Mucosa of descending colon (tissue), 3 donors: Measurements from ENCODE around the gene ACAP1. TPM values are rescaled to one million over a fixed set of nuclear protein-coding genes. Genes with fewer than 3 reads are reported as not detected.

Experiments
- ATAC-seq: fragments of 200-7000 bp; cut with Tn5 transposase; one replicate; pipeline ENCODE4 v1.9.1; 2020; ENCODE audit warnings: mild to moderate bottlenecking, moderate library complexity
- DNase-seq, 3 donors: peaks; one replicate each; pipeline ENCODE4 v3.0.0-alpha.2; 2020
- H3K36me3 ChIP-seq: fragments of 200-600 bp; one replicate; pipeline ENCODE4 v1.8.0; 2021; ENCODE audit warnings: low read depth, mild to moderate bottlenecking
- H3K4me1 ChIP-seq: fragments of 200-600 bp; one replicate; pipeline ENCODE4 v1.8.0; 2021; ENCODE audit warnings: low read depth, mild to moderate bottlenecking
- H3K4me3 ChIP-seq: fragments of 200-600 bp; one replicate; pipeline ENCODE4 v1.8.0; 2021; ENCODE audit warnings: mild to moderate bottlenecking
- H3K9me3 ChIP-seq: fragments of 200-600 bp; one replicate; pipeline ENCODE4 v1.8.0; 2021; ENCODE audit warnings: mild to moderate bottlenecking
- intact Hi-C, 2 donors: fragments of 100-400 bp; cut with DNase I in 1 of 2; cut with micrococcal nuclease in 1 of 2; formaldehyde crosslinking; loops; one replicate each; pipeline versions ENCODE4 v1.11.0 to v1.11.1; 2022; cut with DNase I, micrococcal nuclease
- total RNA-seq, 3 donors: library from RNA; stranded (reverse); fragmentation: NEBNext Ultra II Directional in 2 of 3; extraction: Animal tissue kit (Norgen Biotek cat#: 25700) in 2 of 3; gene quantifications; one replicate each; pipeline versions ENCODE4 v1.2.1 to v1.2.4, GENCODE V29; 2021 to 2023
- TF ChIP-seq, protein P1 (sequence below): fragments of 200-600 bp; IDR thresholded peaks from one replicate; pipeline ENCODE4 v1.8.0; 2022; ENCODE audit warnings: antibody characterized with exemption, mild to moderate bottlenecking
- donor health status: DM: no; HTN: no; CAD: no; lungs with moderate emphysema.
- donor health status: DM: no; HTN: no; CAD: no.
- donor health status: DM: no; HTN: yes; CAD: no.

Gene ACAP1
- total RNA-seq, 3 donors from 2014 or later = 9.2 to 16.5 (median 11.2) TPM

DNA sequence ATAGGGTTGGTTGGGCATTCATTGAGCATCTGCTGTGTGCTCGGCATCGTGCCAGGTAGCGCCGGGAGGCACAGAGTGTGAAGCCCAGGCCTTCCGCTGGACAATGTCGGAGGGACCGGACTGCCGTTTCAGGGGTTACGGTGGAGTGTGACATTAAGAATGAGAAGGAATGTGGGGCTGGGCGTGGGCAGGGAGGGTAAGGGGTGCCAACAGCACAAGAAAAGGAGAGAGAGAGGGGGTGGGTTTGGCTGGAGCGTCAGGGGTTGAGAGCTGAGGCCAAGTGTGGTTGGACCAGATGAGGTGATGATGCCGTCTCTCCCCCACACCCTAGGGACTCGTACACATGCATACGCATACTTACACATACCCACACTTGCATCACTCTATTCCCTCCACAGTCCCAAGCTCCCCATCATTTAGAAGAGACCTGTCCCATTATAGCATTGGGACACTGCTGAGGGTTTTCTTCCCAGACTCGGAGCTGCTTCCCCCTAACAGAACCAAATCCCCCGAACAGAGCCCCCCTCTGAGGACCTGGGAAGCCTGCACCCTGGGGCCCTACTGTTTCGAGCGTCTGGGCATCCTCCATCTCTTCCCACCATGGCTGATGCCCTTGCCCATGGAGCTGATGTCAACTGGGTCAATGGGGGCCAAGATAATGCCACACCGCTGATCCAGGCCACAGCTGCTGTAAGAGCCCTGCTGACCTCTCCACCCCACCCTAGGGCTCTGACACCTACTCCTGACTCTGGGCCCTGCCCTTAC lies 12.3 kb downstream of the ACAP1 start:
- Histone ChIP-seq H3K4me1 (peaks cover 19% of the 10 kb centered on the region), H3K9me3 (no peaks in the 10 kb centered on the region), H3K36me3 (peaks cover 2% of the 10 kb centered on the region), H3K4me3 (no peak overlapping the region)
- DNase-seq (no peak), ATAC-seq (no peak)
- intact Hi-C loops = loop anchor here in 1 of 2 donors (10.0 kb wide), 1 partner anchor 74 kb away; no protein-coding TSS in a partner anchor
- TF ChIP-seq, protein P1, sequence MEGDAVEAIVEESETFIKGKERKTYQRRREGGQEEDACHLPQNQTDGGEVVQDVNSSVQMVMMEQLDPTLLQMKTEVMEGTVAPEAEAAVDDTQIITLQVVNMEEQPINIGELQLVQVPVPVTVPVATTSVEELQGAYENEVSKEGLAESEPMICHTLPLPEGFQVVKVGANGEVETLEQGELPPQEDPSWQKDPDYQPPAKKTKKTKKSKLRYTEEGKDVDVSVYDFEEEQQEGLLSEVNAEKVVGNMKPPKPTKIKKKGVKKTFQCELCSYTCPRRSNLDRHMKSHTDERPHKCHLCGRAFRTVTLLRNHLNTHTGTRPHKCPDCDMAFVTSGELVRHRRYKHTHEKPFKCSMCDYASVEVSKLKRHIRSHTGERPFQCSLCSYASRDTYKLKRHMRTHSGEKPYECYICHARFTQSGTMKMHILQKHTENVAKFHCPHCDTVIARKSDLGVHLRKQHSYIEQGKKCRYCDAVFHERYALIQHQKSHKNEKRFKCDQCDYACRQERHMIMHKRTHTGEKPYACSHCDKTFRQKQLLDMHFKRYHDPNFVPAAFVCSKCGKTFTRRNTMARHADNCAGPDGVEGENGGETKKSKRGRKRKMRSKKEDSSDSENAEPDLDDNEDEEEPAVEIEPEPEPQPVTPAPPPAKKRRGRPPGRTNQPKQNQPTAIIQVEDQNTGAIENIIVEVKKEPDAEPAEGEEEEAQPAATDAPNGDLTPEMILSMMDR = no peak

DNA sequence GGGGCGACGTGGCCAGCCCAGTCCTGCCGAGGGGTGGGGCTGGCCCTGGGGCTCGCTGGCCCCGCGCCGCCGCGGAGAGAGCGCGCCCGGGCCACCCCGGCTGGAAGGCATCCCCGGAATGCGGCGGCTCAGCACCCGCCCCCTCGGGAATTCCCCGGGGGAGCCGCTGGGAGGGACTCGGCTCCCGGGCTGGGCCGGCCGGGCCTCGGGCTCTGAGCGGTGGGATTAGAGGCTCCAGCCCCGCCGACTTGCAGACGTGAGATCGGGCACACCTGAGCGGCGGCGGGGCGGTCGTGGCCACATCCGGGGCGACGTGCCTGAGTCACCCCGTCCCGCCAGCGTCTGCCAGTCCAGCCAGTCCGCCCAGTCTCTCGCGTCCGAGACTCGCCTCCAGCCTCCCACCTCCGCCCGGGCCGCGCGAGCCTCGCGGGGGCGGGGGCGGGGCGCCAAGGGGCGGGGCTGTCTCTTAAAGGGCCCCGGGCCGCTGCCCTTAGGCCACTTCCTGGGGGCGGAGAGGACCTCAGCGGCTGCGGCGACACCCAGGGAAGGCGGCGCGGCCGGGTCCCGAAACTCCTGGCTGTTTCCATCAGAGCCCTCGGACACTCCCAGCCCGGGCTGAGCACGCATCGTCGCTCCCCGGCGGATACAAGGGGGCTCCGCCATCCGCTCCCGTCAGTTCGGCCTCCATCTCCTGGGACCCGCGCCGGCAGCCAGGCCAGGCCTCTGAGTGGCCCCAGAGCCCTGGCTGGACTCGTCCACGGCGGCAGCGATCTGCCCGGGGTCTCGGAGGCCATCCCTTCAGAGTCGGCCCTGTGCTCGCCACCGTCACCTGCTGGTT lies 15.6 kb downstream of the ACAP1 start, which contains the start of gene KCTD11:
Gene KCTD11 (plus strand): TSS at position 498 of the 838 bp plus-strand sequence.
- Histone ChIP-seq H3K4me3 (peak within 1 kb of the TSS; percentile 56), H3K36me3 (peaks cover 2% of the 10 kb centered on the region), H3K9me3 (no peaks in the 10 kb centered on the region), H3K4me1 (peaks cover 28% of the 10 kb centered on the region)
- TF ChIP-seq, protein P1 = no peak
- ATAC-seq (peak; percentile 85), DNase-seq (peak; percentile 95 to 96 (median 96))
- intact Hi-C loops = no loop called here

DNA sequence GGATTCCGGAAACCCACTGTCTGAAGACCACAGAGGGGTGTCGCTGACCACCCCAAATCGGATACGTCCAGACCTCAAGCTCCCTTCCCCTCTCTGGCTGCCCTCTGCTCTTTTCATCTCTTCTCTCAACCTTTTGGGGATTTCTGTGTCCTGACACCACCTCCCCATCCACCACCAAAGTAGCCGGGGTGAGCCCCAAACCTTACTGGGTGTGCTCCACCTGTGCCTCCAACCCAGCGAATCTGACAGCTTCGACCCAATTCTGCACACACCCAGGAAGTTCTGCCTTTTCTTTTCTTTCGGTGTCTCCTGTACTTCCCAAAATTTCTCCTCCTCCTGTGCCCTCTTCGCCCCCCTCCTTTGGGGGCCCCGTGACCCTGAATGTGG lies 16.2 kb downstream of the ACAP1 start:
- Histone ChIP-seq H3K9me3 (no peaks in the 10 kb centered on the region), H3K4me3 (peak overlapping the region; percentile 56), H3K36me3 (peaks cover 2% of the 10 kb centered on the region), H3K4me1 (peaks cover 28% of the 10 kb centered on the region)
- intact Hi-C loops = no loop called here
- TF ChIP-seq, protein P1 = no peak
- ATAC-seq (no peak), DNase-seq (no peak)

DNA sequence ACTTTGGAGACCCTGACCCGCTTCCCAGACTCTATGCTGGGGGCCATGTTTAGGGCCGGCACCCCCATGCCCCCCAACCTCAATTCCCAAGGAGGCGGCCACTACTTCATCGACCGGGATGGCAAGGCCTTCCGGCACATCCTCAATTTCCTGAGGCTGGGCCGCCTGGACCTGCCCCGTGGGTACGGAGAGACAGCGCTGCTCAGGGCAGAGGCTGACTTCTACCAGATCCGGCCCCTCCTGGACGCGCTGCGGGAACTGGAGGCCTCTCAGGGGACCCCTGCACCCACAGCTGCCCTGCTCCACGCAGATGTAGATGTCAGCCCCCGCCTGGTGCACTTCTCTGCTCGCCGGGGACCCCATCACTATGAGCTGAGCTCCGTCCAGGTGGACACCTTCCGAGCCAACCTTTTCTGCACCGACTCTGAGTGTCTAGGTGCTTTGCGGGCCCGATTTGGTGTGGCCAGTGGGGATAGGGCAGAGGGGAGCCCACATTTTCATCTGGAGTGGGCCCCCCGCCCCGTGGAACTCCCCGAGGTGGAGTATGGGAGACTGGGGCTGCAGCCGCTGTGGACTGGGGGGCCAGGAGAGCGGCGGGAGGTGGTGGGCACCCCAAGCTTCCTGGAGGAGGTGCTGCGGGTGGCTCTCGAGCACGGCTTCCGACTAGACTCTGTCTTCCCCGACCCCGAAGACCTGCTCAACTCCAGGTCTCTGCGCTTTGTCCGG lies 16.7 kb downstream of the ACAP1 start:
- H3K9me3 ChIP-seq = no peaks in the 10 kb centered on the region
- ATAC-seq (no peak), DNase-seq (peak in 2 of 3 donors; percentile 19 to 64)
- H3K4me3 ChIP-seq = no peak overlapping the region
- TF ChIP-seq, protein P1 = no peak
- H3K36me3 ChIP-seq = peaks cover 2% of the 10 kb centered on the region
- H3K4me1 ChIP-seq = peaks cover 28% of the 10 kb centered on the region
- intact Hi-C loops = no loop called here

DNA sequence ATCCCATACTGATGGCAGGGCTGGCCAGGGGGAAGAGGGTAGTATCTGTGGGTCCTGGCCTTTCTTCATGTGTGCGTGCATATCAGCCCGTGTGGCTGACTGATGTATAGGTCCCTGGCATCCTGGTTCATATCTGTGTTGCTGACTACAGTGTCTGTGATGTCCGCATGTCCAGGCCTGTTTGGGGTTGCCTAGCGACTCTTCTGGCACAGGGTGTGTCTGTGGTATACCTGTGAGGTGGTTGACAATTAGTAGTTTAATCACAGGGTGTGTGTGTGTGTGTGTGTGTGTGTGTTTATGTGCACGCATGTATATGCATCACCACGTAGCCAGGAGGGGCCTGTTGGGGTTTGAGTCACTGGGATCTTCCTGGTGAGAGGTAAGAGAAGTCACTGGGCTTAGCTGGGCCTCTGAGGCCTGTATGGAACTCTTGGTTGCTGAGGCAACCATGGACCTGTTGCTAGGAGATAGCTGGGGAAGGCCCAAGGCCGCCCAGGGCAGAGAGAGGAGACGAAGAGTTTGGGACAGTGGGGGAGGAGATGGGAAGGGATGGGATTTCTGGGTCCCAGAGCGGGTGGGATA lies 18.0 kb downstream of the ACAP1 start:
- peak in 1 of 3 donors; percentile 21 for DNase-seq
- ATAC-seq = peak; percentile 1
- no peaks in the 10 kb centered on the region for H3K9me3 ChIP-seq
- no peak overlapping the region for H3K4me3 ChIP-seq
- H3K4me1 ChIP-seq = peaks cover 27% of the 10 kb centered on the region
- TF ChIP-seq, protein P1 = no peak
- H3K36me3 ChIP-seq = peaks cover 2% of the 10 kb centered on the region
- intact Hi-C loops = no loop called here
